Loucy (cell line): ENCODE results near the gene RHOH.

Source experiments
- H2AFZ ChIP-seq: fragments of 200-600 bp; sonication (generic); 2 replicates; pipeline ENCODE4 v1.6.0; 2016; ENCODE audit warnings: antibody characterized with exemption, mild to moderate bottlenecking, low read length, moderate library complexity
- H3F3A ChIP-seq: fragments of 200-600 bp; 2 replicates; pipeline ENCODE4 v1.6.0; 2016; ENCODE audit warnings: antibody characterized with exemption, low read depth, mild to moderate bottlenecking
- H3K27me3 ChIP-seq: fragments of 200-600 bp; sonication (generic); 2 replicates; pipeline ENCODE4 v1.6.1; 2014; ENCODE audit warnings: low read length, mild to moderate bottlenecking; ENCODE audit not compliant: insufficient read depth, poor library complexity, severe bottlenecking
- H3K36me3 ChIP-seq: fragments of 200-600 bp; sonication (generic); 2 replicates; pipeline ENCODE4 v1.6.1; 2016; ENCODE audit warnings: low read length; ENCODE audit not compliant: insufficient read depth
- H3K4me1 ChIP-seq: fragments of 200-600 bp; sonication (generic); 2 replicates; pipeline ENCODE4 v1.5.1; 2014; ENCODE audit warnings: low read length, mild to moderate bottlenecking; ENCODE audit not compliant: insufficient read depth, poor library complexity, severe bottlenecking
- H3K4me2 ChIP-seq: fragments of 200-600 bp; sonication (generic); 2 replicates; pipeline ENCODE4 v1.6.0; 2014; ENCODE audit warnings: antibody characterized with exemption, low read length, low read depth, mild to moderate bottlenecking; ENCODE audit not compliant: poor library complexity, severe bottlenecking
- H3K4me3 ChIP-seq: fragments of 200-600 bp; sonication (generic); 2 replicates; pipeline ENCODE4 v1.5.1; 2014; ENCODE audit warnings: low read length, mild to moderate bottlenecking, mixed read lengths; ENCODE audit not compliant: poor library complexity, severe bottlenecking
- H3K79me2 ChIP-seq: fragments of 200-600 bp; sonication (generic); 2 replicates; pipeline ENCODE4 v1.6.1; 2014; ENCODE audit warnings: low read length; ENCODE audit not compliant: insufficient read depth
- H3K9ac ChIP-seq: fragments of 200-600 bp; sonication (generic); 2 replicates; pipeline ENCODE4 v1.6.0; 2014; ENCODE audit warnings: mild to moderate bottlenecking, low read depth, low read length, moderate library complexity; ENCODE audit not compliant: poor library complexity, severe bottlenecking
- H3K9me2 ChIP-seq: fragments of 200-600 bp; sonication (generic); replicated peaks from 2 replicates; pipeline ENCODE4 v1.6.1; 2016; ENCODE audit warnings: low read depth, low read length, mixed read lengths
- H3K9me3 ChIP-seq: fragments of 200-600 bp; sonication (generic); 2 replicates; pipeline ENCODE4 v1.6.1; 2014; ENCODE audit warnings: mild to moderate bottlenecking, antibody characterized with exemption, low read length, low read depth; ENCODE audit not compliant: insufficient read depth
- H4K20me1 ChIP-seq: fragments of 200-600 bp; sonication (generic); 2 replicates; pipeline ENCODE4 v1.6.0; 2014; ENCODE audit warnings: antibody characterized with exemption, low read length, mild to moderate bottlenecking; ENCODE audit not compliant: insufficient read depth, poor library complexity, severe bottlenecking
- EZH2phosphoT487 ChIP-seq: fragments of 200-600 bp; IDR thresholded peaks from 2 replicates; pipeline ENCODE4 v1.6.1; 2018; ENCODE audit warnings: antibody characterized with exemption, mild to moderate bottlenecking, moderate library complexity, borderline replicate concordance
- TF ChIP-seq, protein P1 (sequence below): fragments of 200-600 bp; sonication (generic); conservative IDR thresholded peaks from 2 replicates; pipeline ENCODE4 v1.5.1; 2014; ENCODE audit warnings: mild to moderate bottlenecking, antibody characterized with exemption, low read length

RHOH gene

DNA sequence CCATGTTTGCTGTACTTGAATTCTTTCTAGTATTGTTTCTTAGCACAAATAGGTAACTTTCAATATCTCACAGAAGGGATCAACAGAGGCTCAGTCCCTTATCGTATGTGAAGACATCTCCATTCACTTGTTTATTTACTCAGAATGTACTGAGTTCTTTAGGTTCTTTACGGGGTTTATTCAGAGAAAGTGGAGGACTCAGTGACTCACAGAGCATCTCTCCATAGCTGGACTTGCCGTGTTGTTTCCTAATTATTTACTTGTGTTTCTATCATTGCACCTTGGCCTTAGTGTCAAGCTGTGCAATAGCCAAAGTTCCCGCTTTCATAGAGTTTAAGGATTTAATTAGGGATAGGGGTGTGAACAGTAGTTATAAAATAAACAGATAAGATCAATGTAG, 57.1 kb downstream of the RHOH start:
- Histone ChIP-seq H4K20me1 (peaks cover 1% of the 10 kb centered on the region), H3K9ac (no peak overlapping the region), H3K79me2 (no peaks in the 10 kb centered on the region), H2AFZ (no peak overlapping the region), H3K9me3 (no peaks in the 10 kb centered on the region), H3F3A (no peaks in the 10 kb centered on the region), H3K4me2 (no peak overlapping the region), H3K4me1 (peaks cover 22% of the 10 kb centered on the region), H3K27me3 (no peaks in the 10 kb centered on the region), H3K4me3 (no peak overlapping the region), H3K36me3 (no peaks in the 10 kb centered on the region), H3K9me2 (no peaks in the 10 kb centered on the region)
- TF ChIP-seq, protein P1, sequence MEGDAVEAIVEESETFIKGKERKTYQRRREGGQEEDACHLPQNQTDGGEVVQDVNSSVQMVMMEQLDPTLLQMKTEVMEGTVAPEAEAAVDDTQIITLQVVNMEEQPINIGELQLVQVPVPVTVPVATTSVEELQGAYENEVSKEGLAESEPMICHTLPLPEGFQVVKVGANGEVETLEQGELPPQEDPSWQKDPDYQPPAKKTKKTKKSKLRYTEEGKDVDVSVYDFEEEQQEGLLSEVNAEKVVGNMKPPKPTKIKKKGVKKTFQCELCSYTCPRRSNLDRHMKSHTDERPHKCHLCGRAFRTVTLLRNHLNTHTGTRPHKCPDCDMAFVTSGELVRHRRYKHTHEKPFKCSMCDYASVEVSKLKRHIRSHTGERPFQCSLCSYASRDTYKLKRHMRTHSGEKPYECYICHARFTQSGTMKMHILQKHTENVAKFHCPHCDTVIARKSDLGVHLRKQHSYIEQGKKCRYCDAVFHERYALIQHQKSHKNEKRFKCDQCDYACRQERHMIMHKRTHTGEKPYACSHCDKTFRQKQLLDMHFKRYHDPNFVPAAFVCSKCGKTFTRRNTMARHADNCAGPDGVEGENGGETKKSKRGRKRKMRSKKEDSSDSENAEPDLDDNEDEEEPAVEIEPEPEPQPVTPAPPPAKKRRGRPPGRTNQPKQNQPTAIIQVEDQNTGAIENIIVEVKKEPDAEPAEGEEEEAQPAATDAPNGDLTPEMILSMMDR = no peak
- TF ChIP-seq EZH2phosphoT487 = no peak

DNA sequence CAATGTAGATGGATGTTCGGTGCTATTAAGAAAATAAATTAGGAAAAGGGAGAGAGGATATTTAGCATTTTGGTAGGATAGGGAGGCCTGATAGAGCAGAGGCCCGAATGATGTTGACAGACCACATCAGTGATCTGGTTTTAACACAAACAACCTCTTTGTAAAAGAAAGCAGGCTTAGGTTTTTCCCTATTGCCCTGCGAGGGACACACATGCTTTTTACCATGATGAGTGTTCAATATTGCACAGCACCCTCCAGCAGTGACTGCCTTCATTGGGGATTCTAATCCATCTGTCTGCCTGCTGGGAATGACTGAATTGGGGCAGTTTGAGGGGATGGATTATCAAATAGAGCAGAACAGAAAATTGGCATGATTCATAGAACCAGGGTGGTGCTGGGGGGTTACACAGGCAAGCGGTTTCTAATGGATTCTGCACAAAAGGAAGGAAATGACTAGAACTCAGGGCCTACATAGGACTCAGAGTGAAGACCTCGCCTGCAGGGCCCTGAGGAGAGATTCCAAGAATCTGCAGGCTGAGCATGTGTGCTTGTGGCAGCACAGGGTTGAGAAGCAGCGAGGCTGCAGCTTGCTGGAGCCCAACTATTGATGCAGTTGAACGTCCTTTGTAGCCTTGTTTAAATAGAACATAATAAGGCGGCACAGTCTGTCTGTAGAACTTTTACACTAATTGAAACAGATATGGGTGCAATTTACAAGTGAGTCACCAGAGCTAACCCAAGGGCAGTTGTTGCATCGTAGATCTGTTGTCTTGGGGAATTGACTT, 58.0 kb downstream of the RHOH start:
- Histone ChIP-seq H3K4me3 (no peak overlapping the region), H3K9me2 (no peaks in the 10 kb centered on the region), H3K4me2 (no peak overlapping the region), H2AFZ (no peak overlapping the region), H3F3A (no peaks in the 10 kb centered on the region), H4K20me1 (no peaks in the 10 kb centered on the region), H3K9me3 (no peaks in the 10 kb centered on the region), H3K79me2 (no peaks in the 10 kb centered on the region), H3K9ac (no peak overlapping the region), H3K27me3 (no peaks in the 10 kb centered on the region), H3K36me3 (no peaks in the 10 kb centered on the region), H3K4me1 (peaks cover 22% of the 10 kb centered on the region)
- TF ChIP-seq, protein P1 = no peak

DNA sequence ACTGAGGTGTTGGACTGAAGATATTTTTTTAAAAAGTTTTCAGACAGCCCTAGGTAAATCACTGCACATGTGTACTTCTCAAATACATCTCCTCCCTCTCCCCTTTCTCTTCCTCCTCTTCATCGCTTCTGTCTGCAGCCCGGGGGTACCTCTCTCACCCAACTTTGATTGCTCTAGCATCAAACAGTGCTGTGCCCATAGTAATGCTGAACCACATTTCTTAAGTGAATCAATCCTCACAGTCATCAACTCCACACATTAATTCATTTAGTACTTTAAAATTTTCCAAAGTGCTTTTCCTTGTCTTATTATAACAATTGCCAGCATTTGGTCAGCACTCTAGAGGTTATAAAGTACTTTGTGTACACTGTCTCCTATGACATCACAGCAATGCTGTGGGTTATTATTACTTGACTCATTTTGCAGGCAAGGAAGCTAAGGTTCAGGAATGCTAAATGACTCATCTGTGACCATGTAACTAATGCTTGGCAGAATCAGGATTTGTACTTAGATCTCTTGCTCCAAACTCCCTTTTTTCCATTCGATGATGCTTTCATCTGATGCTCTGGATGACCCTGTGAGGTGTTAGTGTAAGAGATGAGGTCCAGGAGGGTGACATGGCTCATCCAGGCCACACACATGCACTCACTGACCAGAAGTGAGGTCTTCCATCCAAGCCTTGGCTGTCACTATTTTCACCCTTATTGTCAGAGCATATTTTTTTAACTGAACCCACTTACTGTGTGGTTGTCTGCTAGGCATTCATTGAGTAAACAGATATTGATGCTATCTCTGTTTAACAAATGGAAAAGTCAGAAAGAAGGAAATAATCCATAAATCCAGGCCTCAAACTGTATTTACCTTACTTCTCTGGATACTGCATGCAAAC, 58.8 kb downstream of the RHOH start:
- Histone ChIP-seq H3K4me1 (peaks cover 22% of the 10 kb centered on the region), H3K9me3 (no peaks in the 10 kb centered on the region), H3K9me2 (no peaks in the 10 kb centered on the region), H3K4me2 (no peak overlapping the region), H3K27me3 (no peaks in the 10 kb centered on the region), H3K79me2 (no peaks in the 10 kb centered on the region), H3K4me3 (no peak overlapping the region), H3K36me3 (no peaks in the 10 kb centered on the region), H2AFZ (no peak overlapping the region), H3K9ac (no peak overlapping the region), H3F3A (no peaks in the 10 kb centered on the region), H4K20me1 (no peaks in the 10 kb centered on the region)
- TF ChIP-seq, protein P1 = no peak
- no peak for TF ChIP-seq EZH2phosphoT487
